ENCODE measurements around the gene OR10J4. TPM values are rescaled to one million over a fixed set of nuclear protein-coding genes. Genes with fewer than 3 reads are reported as not detected.
"Not testable (repeated sequence)": the region's sequence is repeated elsewhere in the genome, so short reads cannot be mapped to it uniquely, and the experiment has no call there.

OR10J4 gene
- total RNA-seq, 1 experiment from 2014 or later, result not detected

DNA sequence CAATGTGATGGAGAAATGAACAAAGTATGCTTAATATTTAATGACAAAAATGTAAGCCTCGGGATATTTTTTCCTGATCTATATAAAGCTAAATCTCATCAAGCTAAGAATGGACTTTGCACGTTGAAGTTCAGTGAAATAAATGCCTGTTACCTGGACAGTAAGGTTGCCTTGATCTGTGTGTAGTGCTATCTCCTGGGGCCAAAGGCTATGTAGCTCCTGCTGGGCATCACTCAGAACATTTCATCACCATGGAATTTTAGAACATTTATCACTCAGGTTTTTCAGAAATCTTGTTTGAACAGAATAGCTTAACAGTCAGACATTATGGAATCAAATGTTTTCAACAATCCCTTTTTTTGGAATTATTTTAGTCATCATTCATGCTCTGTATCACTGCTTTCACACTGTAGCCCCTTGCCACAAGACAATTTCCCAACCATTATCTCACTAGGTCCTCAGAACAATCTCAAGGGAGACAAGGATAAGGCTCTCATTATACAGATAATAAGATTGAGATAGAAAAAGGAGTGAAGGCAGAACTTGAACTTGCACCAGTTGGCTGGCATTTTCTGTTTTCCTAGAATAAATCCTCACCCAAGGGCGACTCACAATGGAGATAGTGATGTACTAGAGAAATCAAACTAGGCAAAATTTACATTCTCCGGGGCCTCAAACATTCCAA is 11.2 kb downstream of the OR10J4 start:
- CTCF ChIA-PET, result no interaction called here
- Histone ChIP-seq H3K9me3 (ENCODE audit: low read length) (no peaks in the 10 kb centered on the region), H3K4me2 (ENCODE audit: low read length) (no peak overlapping the region), H3K4me3 (ENCODE audit: low read length) (no peak overlapping the region), H3K9ac (ENCODE audit: low read length) (no peak overlapping the region), H3K27me3 (ENCODE audit: low read length) (peaks cover 13% of the 10 kb centered on the region), H3K36me3 (ENCODE audit: low read depth, low read length) (no peaks in the 10 kb centered on the region), H3K79me2 (ENCODE audit: low read length) (no peaks in the 10 kb centered on the region), H2AFZ (ENCODE audit: low read length) (no peak overlapping the region), H3F3A (ENCODE audit: low read length, unreplicated experiment) (no peaks in the 10 kb centered on the region), H4K20me1 (ENCODE audit: low read length) (no peaks in the 10 kb centered on the region), H3K27ac (ENCODE audit: low read length) (no peak overlapping the region), H3K4me1 (ENCODE audit: insufficient read depth, low read length) (no peaks in the 10 kb centered on the region), H3K9me2 (replicated peaks; ENCODE audit: low read length) (no peaks in the 10 kb centered on the region)
- no TSS peak for BruUV-seq (replicated peaks)
- POLR2A ChIA-PET (ENCODE audit: unreplicated experiment), result no interaction called here
- ATAC-seq, result no peak
- no peak for DNase-seq
- no peak for TF ChIP-seq EZH2phosphoT487 (IDR thresholded peaks at IDR 0.05; ENCODE audit: borderline replicate concordance, low read length)
- TF ChIP-seq, protein P1, sequence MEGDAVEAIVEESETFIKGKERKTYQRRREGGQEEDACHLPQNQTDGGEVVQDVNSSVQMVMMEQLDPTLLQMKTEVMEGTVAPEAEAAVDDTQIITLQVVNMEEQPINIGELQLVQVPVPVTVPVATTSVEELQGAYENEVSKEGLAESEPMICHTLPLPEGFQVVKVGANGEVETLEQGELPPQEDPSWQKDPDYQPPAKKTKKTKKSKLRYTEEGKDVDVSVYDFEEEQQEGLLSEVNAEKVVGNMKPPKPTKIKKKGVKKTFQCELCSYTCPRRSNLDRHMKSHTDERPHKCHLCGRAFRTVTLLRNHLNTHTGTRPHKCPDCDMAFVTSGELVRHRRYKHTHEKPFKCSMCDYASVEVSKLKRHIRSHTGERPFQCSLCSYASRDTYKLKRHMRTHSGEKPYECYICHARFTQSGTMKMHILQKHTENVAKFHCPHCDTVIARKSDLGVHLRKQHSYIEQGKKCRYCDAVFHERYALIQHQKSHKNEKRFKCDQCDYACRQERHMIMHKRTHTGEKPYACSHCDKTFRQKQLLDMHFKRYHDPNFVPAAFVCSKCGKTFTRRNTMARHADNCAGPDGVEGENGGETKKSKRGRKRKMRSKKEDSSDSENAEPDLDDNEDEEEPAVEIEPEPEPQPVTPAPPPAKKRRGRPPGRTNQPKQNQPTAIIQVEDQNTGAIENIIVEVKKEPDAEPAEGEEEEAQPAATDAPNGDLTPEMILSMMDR (conservative IDR thresholded peaks at IDR 0.05; ENCODE audit: low read depth, low read length), result no peak
- no peak for TF ChIP-seq EZH2 (IDR thresholded peaks at IDR 0.05; ENCODE audit: low read length, unreplicated experiment)
- intact Hi-C loops (cut with micrococcal nuclease), result no loop called here

DNA sequence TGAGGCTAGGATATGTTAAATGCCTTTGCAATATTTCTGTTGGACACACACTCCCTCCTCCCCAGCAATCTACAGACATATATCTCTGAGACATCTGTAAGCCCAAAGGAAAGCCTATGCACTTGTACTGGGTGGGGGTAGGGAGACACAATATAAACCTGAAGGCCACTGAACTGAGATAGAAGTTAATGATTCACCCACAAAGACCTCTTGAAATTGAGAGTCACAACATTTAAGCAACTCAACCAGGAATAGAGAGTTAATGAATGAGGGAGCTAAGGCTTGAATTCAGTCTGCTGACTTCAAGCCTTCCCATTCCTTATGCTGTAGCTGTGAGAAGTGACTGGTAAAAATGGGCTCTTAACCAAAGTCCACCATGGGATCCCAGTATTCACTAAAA is 12.5 kb downstream of the OR10J4 start:
- no TSS peak for BruUV-seq (replicated peaks)
- DNase-seq, result no peak
- Histone ChIP-seq H3K27me3 (ENCODE audit: low read length) (peaks cover 6% of the 10 kb centered on the region; the same call in 1 of the 2 replicates), H3K9ac (ENCODE audit: low read length) (no peak overlapping the region), H3K9me3 (ENCODE audit: low read length) (no peaks in the 10 kb centered on the region), H3K4me3 (ENCODE audit: low read length) (no peak overlapping the region), H2AFZ (ENCODE audit: low read length) (no peak overlapping the region), H3K27ac (ENCODE audit: low read length) (no peak overlapping the region), H3K9me2 (replicated peaks; ENCODE audit: low read length) (no peaks in the 10 kb centered on the region), H3K4me2 (ENCODE audit: low read length) (no peak overlapping the region), H4K20me1 (ENCODE audit: low read length) (no peaks in the 10 kb centered on the region), H3K4me1 (ENCODE audit: insufficient read depth, low read length) (no peaks in the 10 kb centered on the region), H3K36me3 (ENCODE audit: low read depth, low read length) (no peaks in the 10 kb centered on the region), H3F3A (ENCODE audit: low read length, unreplicated experiment) (no peaks in the 10 kb centered on the region), H3K79me2 (ENCODE audit: low read length) (no peaks in the 10 kb centered on the region)
- TF ChIP-seq EZH2phosphoT487 (IDR thresholded peaks at IDR 0.05; ENCODE audit: borderline replicate concordance, low read length), result no peak
- no peak for TF ChIP-seq EZH2 (IDR thresholded peaks at IDR 0.05; ENCODE audit: low read length, unreplicated experiment)
- TF ChIP-seq, protein P1 (conservative IDR thresholded peaks at IDR 0.05; ENCODE audit: low read depth, low read length), result no peak
- ChIA-PET CTCF (no interaction called here), POLR2A (ENCODE audit: unreplicated experiment) (no interaction called here)
- ATAC-seq, result no peak
- intact Hi-C loops (cut with micrococcal nuclease), result no loop called here

DNA sequence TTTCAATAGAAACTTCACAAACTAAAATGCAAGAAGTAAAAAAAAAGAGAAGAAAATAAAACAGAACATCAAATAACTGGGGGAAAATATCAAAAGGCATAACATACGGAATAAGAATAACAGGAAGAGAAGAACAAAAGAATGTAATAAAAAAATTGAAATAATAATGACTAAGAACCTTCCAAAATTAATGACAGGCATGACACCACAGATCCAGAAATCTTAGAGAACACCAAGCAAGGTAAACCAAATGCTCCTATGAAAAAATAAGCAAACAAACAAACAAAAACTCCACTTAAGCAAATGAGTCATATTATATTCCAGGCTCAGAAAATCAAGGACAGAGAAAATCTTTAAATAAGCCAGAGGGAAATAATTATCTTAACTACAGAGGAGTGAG is 16.2 kb downstream of the OR10J4 start:
- TF ChIP-seq EZH2 (IDR thresholded peaks at IDR 0.05; ENCODE audit: low read length, unreplicated experiment) (no peak), EZH2phosphoT487 (IDR thresholded peaks at IDR 0.05; ENCODE audit: borderline replicate concordance, low read length) (no peak)
- TF ChIP-seq, protein P1 (conservative IDR thresholded peaks at IDR 0.05; ENCODE audit: low read depth, low read length), result no peak
- DNase-seq (no peak), ATAC-seq (no peak)
- ChIA-PET POLR2A (ENCODE audit: unreplicated experiment) (no interaction called here), CTCF (no interaction called here)
- Histone ChIP-seq H3F3A (ENCODE audit: low read length, unreplicated experiment) (no peaks in the 10 kb centered on the region), H2AFZ (ENCODE audit: low read length) (no peak overlapping the region), H4K20me1 (ENCODE audit: low read length) (no peaks in the 10 kb centered on the region), H3K4me1 (ENCODE audit: insufficient read depth, low read length) (no peaks in the 10 kb centered on the region), H3K4me3 (ENCODE audit: low read length) (no peak overlapping the region), H3K4me2 (ENCODE audit: low read length) (no peak overlapping the region), H3K36me3 (ENCODE audit: low read depth, low read length) (no peaks in the 10 kb centered on the region), H3K9ac (ENCODE audit: low read length) (no peak overlapping the region), H3K27ac (ENCODE audit: low read length) (no peak overlapping the region), H3K9me2 (replicated peaks; ENCODE audit: low read length) (no peaks in the 10 kb centered on the region), H3K9me3 (ENCODE audit: low read length) (no peaks in the 10 kb centered on the region), H3K27me3 (ENCODE audit: low read length) (peaks cover 6% of the 10 kb centered on the region; the same call in 1 of the 2 replicates), H3K79me2 (ENCODE audit: low read length) (no peaks in the 10 kb centered on the region)
- intact Hi-C loops (cut with micrococcal nuclease), result no loop called here
- no TSS peak for BruUV-seq (replicated peaks)

DNA sequence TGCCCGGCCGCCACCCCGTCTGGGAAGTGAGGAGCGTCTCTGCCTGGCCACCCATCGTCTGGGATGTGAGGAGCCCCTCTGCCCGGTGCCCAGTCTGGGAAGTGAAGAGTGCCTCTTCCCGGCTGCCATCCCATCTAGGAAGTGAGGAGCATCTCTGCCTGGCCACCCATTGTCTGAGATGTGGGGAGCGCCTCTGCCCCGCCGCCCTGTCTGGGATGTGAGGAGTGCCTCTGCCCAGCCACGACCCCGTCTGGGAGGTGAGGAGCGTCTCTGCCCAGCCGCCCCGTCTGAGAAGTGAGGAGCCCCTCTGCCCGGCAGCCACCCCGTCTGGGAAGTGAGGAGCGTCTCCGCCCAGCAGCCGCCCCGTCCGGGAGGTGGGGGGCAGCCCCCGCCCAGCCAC is 17.6 kb downstream of the OR10J4 start:
- intact Hi-C loops (cut with micrococcal nuclease); BruUV-seq (replicated peaks); H3K79me2 ChIP-seq (ENCODE audit: low read length); H4K20me1 ChIP-seq (ENCODE audit: low read length); H3K9me3 ChIP-seq (ENCODE audit: low read length); H3K27me3 ChIP-seq (ENCODE audit: low read length); H3K9ac ChIP-seq (ENCODE audit: low read length); H2AFZ ChIP-seq (ENCODE audit: low read length); DNase-seq; H3K4me3 ChIP-seq (ENCODE audit: low read length); H3K4me1 ChIP-seq (ENCODE audit: insufficient read depth, low read length); POLR2A ChIA-PET (ENCODE audit: unreplicated experiment); H3K36me3 ChIP-seq (ENCODE audit: low read depth, low read length); CTCF ChIA-PET; H3F3A ChIP-seq (ENCODE audit: low read length, unreplicated experiment); H3K9me2 ChIP-seq (replicated peaks; ENCODE audit: low read length); ATAC-seq; H3K27ac ChIP-seq (ENCODE audit: low read length); H3K4me2 ChIP-seq (ENCODE audit: low read length): not testable (repeated sequence)

All from PC-3 (cell line).